ENCODE data around the gene RNF141.

RNF141 gene

DNA sequence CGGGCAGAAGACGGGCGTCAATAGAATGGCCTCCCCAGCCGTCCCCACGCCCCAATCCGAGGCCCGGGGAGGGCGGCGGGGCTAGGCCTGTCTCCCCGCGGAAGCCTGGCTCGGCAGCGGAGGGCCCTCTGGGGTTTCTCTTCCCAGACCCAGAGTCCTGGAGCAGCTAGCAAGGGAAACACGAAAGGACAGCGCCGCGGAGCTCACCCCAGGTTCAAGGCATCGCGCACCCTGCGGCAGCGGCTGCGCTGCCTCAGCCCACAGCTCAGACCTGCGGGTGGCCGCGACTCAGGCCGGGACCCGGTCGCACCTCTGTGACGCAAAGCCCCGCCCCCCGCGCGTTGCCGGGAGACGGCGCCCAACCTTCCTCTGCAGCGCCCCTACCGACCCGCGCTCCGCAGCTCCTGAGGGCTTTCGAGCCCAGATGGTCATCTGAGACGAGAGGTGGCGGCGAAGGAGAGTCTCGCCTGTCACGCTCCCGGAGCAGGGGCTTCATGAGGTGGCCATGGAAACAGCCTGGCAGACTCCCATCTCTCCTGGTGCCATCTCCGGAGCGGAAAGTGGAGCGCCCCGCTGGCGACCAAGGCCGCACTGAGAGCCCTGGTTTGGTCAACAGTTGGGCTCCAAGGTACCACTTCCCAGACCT is at the start of gene RNF141:
TSS of gene RNF141 (minus strand) at position 273 of the 646 bp plus-strand sequence. CDS start 7,029 bp downstream, outside the sequence.
- peak; percentile 94 for DNase-seq (ENCODE audit: low read depth)

DNA sequence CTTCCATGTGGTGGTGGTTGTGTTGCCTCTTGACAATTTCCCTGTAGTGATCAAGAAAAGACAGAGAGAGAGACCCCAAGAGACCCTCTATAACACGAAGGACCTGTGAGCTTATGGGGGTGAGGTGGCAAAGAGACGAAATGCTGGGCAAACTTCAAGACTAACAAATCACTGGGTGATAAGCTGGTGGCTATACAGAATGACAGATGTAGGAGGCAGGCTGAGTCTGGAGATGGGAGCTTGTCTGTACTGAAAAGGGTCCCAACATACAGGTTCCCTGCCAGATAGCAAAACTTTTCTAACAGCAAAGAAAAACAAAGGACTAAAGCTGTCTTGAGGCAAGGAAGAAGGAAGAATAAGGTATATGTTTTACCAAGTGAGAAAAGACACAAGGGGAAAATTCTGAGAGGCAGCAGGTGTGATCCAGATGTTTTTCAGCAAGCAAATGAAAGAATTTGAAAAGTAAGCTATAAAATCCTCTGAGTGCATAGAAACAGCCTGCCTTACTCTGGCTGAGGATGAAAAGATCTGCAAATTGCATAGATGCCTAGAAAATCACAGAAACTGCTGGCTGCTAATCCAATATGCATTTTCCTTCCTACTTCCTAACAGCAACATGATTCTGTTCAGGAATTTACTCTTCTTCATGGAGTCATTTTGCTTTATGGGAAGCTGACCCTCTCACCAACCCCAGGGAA is 49.4 kb upstream of the RNF141 start:
- DNase-seq (ENCODE audit: low read depth): no peak

- no peak for DNase-seq (ENCODE audit: low read depth)
Measured at GRCh38 chr11:10588904-10589303, 47.9 kb upstream of the RNF141 start.

DNA sequence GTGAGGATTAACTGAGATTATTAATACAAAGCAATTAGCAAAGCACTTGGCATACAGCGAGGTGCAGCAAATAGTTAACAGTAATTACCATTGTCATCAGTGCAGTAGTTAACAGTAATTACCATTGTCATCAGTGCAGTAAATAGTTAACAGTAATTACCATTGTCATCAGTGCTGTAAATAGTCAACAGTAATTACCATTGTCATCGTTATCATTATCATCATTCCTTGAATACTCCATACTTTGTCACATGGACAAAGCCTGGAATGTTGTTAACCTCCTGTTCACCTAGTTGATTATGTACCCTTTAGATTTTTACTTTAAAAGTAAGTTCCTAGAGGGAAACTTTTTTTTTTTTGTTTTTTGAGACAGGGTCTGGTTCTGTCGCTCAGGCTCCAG is 47.0 kb upstream of the RNF141 start:
- DNase-seq (ENCODE audit: low read depth): no peak

- no peak for DNase-seq (ENCODE audit: low read depth)
Measured at GRCh38 chr11:10587388-10587787, 46.4 kb upstream of the RNF141 start.

GRCh38 chr11:10584071-10584501 is 43.1 kb upstream of the RNF141 start:
- no peak for DNase-seq (ENCODE audit: low read depth)

- no peak for DNase-seq (ENCODE audit: low read depth)
Measured at GRCh38 chr11:10581481-10582019, 40.6 kb upstream of the RNF141 start.

GRCh38 chr11:10580623-10581022 is 39.6 kb upstream of the RNF141 start:
- DNase-seq (ENCODE audit: low read depth): no peak

GRCh38 chr11:10579700-10580099 is 38.7 kb upstream of the RNF141 start:
- no peak for DNase-seq (ENCODE audit: low read depth)

GRCh38 chr11:10576035-10576398 is 35.0 kb upstream of the RNF141 start:
- DNase-seq (ENCODE audit: low read depth): no peak

DNA sequence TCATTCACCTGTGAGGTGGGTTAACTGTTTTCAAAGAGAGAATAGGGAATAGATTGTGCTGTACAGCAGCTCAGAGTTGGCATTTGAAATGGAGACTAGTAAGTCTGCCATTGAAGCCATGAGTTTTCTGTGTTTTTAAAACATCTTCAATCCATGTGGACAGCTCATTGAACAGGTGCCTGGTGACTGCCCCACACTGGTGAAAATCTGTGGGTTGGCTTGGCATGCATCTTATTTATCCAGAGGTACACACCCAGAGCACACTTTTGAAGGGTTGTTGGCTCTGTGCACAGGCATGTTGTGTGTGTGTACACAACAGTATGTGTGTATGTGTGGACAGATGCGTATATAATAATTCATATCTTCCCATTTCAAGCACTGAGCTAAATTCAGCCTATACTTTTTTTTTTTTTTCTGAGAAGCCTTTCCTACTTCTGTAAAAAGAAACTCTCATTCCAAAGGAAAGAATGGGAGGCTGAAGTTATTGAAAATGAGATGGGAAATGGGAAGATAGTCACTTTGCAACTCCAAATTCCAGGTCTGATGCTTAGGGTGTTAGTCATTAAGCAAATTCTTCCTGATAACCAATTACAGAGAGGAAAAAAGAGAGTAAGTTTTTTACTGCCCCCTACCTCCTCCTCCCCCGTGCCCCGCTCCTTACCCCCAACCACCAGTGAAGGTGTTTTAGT is 34.5 kb upstream of the RNF141 start:
- DNase-seq (ENCODE audit: low read depth): no peak

DNA sequence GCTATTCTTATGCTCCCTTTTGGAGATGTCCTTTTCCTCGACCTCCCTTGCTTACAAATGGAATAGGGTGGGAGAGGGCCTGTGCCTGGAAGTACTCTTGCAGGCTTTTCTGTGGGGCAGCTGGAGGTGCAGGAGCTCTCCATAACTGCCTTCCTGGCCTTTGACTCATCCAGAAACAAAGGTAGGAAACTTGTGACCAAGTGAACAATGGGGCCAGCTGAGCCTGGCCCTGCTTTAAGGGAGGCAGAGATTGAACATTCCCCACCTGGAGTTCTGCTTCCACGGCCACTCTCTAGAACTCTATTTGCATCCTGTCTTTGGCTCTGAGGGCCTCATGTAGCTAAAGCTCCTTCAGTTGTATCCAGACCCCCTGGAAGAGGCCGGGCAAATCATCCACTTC is 32.6 kb upstream of the RNF141 start:
- DNase-seq (ENCODE audit: low read depth): no peak

DNA sequence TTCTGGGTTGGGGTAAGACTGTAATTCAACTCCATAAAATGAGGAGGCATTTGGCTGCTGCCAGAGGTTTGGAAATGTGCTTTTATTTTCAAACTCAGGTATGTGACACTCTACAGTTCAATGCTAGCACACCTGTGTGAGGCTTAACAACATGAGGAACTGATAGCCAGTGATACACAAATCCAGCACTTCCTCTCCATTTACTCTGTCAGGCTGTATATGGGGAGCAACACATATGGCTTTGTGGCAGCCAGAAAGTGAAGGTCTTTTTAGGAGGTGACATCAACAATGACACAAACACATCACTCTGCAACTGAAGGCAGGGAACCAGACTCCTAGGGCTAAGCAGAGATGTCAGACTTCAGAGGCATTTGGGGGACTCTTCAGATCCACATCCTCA is 32.0 kb upstream of the RNF141 start:
- no peak for DNase-seq (ENCODE audit: low read depth)

DNA sequence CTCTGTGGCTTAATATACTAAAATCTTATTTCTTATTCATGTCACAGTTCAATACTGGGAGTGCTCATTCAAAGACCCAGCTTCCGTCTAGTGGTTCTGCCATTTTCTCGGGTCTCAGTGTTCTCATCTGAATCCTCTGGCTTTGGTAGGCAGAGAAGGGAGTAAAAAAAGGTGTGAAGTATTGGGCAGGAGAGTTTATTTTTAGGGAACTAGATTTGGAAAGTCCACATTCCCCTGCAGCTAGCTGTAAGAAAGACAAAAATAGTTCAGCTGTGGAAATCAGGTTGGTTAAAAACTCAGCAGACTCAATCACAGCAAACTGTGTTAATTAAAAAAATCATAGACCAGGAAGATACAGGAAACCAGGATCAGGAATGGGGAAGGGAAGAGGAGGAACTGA is 31.5 kb upstream of the RNF141 start:
- DNase-seq (ENCODE audit: low read depth): no peak

DNA sequence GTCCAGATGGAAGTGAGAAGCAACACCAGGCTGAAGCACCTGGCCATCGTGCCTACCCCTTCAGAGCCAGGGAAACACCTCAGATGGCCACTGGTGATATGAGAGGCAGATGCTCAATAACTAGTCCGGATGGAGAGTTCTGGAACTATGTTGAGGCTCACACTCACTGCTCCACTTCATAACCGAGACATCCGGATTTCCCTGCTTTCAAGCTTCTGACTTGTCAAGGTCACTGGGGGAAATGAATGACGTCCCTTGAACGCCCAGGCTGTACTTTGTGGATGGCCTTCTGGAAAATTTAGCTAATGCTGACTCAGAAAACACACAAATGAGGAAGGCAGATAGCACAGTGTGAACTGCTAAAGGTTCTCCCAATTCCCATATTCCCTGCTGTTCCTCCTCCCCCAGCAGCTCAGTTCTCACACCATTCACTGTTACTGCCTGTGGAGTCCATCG is 27.5 kb upstream of the RNF141 start, which contains the start of gene LYVE1:
TSS of gene LYVE1 (minus strand) at position 180 of the 456 bp plus-strand sequence. CDS start at position 47, 133 bp downstream.
- DNase-seq (ENCODE audit: low read depth): no peak

DNA sequence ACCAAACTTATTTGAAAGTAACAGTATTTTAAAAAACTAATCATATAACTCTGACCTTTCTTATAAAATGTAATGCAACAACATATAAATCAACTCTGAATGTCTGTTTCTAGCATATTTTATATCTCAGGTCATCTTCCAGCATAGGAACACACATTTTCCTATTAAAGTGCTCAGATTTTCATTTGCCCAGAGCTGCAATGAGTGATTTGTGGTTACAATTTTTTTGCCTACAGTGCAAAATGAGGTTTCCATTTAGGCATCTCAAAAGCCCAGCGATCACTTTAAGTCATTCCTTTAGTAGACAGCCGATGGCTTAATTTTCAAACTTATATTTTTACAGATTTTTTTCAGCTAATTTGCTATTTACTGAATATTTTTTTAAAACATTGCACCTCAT is 26.5 kb upstream of the RNF141 start:
- no peak for DNase-seq (ENCODE audit: low read depth)

DNA sequence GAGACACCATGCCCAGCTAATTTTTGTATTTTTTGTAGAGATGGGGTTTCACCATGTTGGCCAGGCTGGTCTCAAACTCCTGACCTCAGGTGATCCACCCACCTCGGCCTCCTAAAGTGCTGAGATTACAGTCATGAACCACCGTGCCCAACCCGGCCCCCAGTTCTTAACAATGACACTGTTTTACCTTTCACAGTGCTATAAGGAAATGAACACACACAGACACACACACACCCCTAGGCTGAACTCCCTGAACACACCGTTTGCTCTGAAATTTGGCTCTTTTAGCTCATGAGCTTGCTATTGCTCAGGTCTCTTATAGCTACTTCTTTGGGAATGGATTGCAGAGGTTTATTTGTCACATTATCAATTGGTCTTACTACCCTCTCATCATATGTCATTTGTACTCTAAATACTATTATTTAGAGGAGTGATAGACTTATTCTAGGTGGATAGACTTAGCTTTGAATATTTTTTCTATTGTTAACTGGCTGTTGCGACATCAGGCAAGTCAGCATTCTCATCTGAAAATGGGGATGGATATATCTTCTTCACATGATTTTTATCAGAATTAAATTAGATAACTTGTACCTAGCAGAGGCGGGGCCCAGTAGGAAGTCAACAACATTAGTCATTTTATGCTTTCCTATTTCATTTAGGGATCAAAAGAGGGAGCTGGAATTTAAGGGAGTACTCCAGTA is 25.4 kb upstream of the RNF141 start:
- DNase-seq (ENCODE audit: low read depth): no peak

DNA sequence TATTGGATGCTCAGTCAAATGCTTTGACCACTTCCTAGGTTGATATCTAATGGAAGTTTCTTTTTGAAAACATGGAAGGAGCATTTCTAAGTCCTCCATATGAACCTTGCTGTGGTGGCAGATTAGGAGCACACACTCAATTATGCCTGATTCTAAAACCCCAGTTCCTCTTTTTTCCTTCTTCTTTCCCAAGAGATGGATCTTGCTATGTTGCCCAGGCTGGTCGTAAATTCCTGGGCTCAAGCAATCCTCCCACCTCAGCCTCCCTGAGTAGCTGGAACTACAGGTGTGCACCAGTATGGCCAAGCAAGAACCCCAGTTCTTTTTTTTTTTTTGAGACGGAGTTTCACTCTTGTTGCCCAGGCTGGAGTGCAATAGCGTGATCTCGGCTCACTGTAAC is 24.5 kb upstream of the RNF141 start:
- no peak for DNase-seq (ENCODE audit: low read depth)

DNA sequence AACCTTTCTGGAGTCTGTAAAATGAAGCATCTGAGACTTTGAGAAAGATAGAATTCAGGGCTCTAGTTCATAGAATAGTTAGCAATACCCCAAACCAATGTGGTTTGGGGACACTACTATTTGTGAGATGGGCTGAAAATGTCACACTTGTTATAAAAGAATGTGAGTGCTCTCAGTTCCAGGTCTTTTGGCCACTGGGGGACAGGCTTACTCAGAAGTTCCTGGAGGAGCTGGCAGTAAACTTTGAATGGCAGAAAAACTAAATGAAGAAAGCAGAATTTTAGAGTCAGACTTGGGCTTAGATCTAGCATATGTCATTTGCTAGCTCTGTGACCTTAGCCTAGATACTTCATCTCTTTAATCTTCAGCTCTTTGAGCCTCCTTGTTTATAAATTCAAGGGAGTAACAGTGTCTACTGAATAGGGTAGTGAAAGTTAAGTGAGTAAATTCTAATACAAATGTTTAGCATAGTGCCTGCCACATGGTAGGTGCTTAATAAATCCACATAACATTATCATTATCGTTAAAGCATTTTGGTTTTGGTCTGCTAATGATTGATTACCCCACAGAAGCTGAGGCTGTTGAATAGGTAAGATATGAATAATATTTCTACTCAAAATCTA is 23.8 kb upstream of the RNF141 start:
- no peak for DNase-seq (ENCODE audit: low read depth)

DNA sequence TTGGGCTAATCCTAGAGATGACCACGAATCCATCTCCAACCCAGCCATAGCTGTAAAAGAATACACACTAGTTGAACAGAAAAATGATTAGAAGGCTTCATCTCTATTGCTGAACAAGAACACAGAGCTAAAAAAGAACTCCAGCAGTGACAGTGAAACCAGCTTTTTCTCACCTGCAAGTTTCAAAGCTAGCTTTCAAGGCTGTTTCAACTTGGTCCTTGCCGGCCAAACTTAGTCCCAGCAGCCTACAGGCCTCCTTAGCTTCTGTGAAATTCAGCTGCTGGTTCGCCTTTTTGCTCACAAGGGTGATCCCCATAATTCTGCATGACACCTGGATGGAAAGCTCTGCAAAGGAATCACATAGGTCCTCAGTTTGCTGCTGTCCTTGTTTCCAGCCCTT is 23.0 kb upstream of the RNF141 start:
- DNase-seq (ENCODE audit: low read depth): no peak

DNA sequence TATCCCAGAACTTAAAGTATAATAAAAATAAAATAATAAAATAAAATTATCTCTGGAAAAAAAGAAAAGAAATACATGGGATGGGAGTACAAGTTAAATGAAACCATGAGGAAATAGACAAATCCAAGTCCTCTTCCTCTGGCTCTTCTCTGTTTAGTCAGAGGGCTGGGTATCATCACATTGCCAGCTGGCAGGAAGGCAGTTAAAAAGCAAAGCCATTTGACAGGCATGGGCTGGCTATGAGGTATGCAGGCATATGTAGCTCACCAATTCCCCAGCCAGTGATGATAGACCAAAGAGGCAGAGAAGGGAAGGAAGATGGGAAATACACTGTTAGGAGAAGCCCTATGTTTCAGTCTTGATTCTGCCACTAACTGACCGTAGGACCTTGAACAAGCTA is 21.0 kb upstream of the RNF141 start:
- DNase-seq (ENCODE audit: low read depth): no peak
